ENCODE results near the gene RGS6.

Gene RGS6

GRCh38 chr14:72017290-72017689, 85.1 kb downstream of the RGS6 start:
- no peak for DNase-seq

GRCh38 chr14:72023128-72024042, 91.2 kb downstream of the RGS6 start:
- DNase-seq: no peak

GRCh38 chr14:72024043-72024407, 91.8 kb downstream of the RGS6 start:
- no peak for DNase-seq

GRCh38 chr14:72024504-72024903, 92.3 kb downstream of the RGS6 start:
- DNase-seq: no peak

GRCh38 chr14:72026536-72026935, 94.3 kb downstream of the RGS6 start:
- no peak for DNase-seq

- DNase-seq: no peak
Measured at GRCh38 chr14:72027061-72027460, 94.8 kb downstream of the RGS6 start.

GRCh38 chr14:72033365-72033764, 101.1 kb downstream of the RGS6 start:
- no peak for DNase-seq

GRCh38 chr14:72040528-72040927, 108.3 kb downstream of the RGS6 start:
- DNase-seq: no peak

- DNase-seq: no peak
Measured at GRCh38 chr14:72045271-72045670, 113.0 kb downstream of the RGS6 start.

GRCh38 chr14:72045885-72046284, 113.7 kb downstream of the RGS6 start:
- no peak for DNase-seq

- no peak for DNase-seq
Measured at GRCh38 chr14:72049462-72049861, 117.2 kb downstream of the RGS6 start.

GRCh38 chr14:72052356-72052755, 120.1 kb downstream of the RGS6 start:
- DNase-seq: no peak

GRCh38 chr14:72053651-72054050, 121.4 kb downstream of the RGS6 start:
- no peak for DNase-seq

GRCh38 chr14:72054911-72055310, 122.7 kb downstream of the RGS6 start:
- DNase-seq: no peak

- no peak for DNase-seq
Measured at GRCh38 chr14:72057701-72058285, 125.6 kb downstream of the RGS6 start.

GRCh38 chr14:72060460-72060859, 128.2 kb downstream of the RGS6 start:
- no peak for DNase-seq

- DNase-seq: no peak
Measured at GRCh38 chr14:72060917-72061316, 128.7 kb downstream of the RGS6 start.

GRCh38 chr14:72061718-72062117, 129.5 kb downstream of the RGS6 start:
- no peak for DNase-seq

- no peak for DNase-seq
Measured at GRCh38 chr14:72063761-72064282, 131.6 kb downstream of the RGS6 start.

- no peak for DNase-seq
Measured at GRCh38 chr14:72064501-72064900, 132.3 kb downstream of the RGS6 start.

GRCh38 chr14:72070458-72070857, 138.2 kb downstream of the RGS6 start:
- no peak for DNase-seq

- DNase-seq: no peak
Measured at GRCh38 chr14:72075649-72076334, 143.6 kb downstream of the RGS6 start.

- no peak for DNase-seq
Measured at GRCh38 chr14:72081137-72081536, 148.9 kb downstream of the RGS6 start.

GRCh38 chr14:72084935-72085334, 152.7 kb downstream of the RGS6 start:
- no peak for DNase-seq

Measured in kidney glomerular epithelial cell (primary cell).